Measurements from ENCODE around the gene TRIM3. TPM values are rescaled to one million over a fixed set of nuclear protein-coding genes. Genes with fewer than 3 reads are reported as not detected.

Gene TRIM3
- total RNA-seq, 1 experiment from 2014 or later = 20.3 TPM

DNA sequence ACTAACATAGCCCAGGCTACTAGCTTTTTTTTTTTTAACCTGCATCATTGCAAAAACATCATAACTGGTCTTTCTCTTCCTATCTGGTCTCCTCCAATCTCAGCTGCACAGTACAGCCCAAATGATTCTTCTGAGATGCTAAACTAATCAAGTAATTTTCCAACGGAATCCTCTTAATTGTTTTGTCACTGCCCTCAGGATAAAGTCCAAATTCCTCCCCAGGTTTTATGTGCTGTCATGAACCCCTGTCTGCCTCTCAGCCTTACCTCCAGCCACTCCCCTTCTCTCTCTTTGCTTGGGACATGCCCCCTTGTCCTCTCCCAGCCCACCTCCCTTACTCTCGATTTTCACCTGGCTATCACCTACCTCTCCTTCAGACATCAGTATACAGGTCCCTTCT lies 67.4 kb downstream of the TRIM3 start:
- Histone ChIP-seq H3K27ac (ENCODE audit: low read length) (no peak overlapping the region), H3K9ac (ENCODE audit: low read length) (no peak overlapping the region), H3K27me3 (ENCODE audit: low read length) (no peaks in the 10 kb centered on the region), H3F3A (ENCODE audit: low read length, unreplicated experiment) (no peaks in the 10 kb centered on the region), H3K4me1 (ENCODE audit: insufficient read depth, low read length) (no peaks in the 10 kb centered on the region), H3K79me2 (ENCODE audit: low read length) (no peaks in the 10 kb centered on the region), H3K4me2 (ENCODE audit: low read length) (no peak overlapping the region), H3K4me3 (ENCODE audit: low read length) (no peak overlapping the region), H3K36me3 (ENCODE audit: low read depth, low read length) (no peaks in the 10 kb centered on the region), H3K9me3 (ENCODE audit: low read length) (no peaks in the 10 kb centered on the region), H4K20me1 (ENCODE audit: low read length) (no peaks in the 10 kb centered on the region), H3K9me2 (replicated peaks; ENCODE audit: low read length) (no peaks in the 10 kb centered on the region), H2AFZ (ENCODE audit: low read length) (no peak overlapping the region)
- TF ChIP-seq EZH2 (IDR thresholded peaks at IDR 0.05; ENCODE audit: low read length, unreplicated experiment) = no peak
- no peak for TF ChIP-seq EZH2phosphoT487 (IDR thresholded peaks at IDR 0.05; ENCODE audit: borderline replicate concordance, low read length)
- TF ChIP-seq, protein P1, sequence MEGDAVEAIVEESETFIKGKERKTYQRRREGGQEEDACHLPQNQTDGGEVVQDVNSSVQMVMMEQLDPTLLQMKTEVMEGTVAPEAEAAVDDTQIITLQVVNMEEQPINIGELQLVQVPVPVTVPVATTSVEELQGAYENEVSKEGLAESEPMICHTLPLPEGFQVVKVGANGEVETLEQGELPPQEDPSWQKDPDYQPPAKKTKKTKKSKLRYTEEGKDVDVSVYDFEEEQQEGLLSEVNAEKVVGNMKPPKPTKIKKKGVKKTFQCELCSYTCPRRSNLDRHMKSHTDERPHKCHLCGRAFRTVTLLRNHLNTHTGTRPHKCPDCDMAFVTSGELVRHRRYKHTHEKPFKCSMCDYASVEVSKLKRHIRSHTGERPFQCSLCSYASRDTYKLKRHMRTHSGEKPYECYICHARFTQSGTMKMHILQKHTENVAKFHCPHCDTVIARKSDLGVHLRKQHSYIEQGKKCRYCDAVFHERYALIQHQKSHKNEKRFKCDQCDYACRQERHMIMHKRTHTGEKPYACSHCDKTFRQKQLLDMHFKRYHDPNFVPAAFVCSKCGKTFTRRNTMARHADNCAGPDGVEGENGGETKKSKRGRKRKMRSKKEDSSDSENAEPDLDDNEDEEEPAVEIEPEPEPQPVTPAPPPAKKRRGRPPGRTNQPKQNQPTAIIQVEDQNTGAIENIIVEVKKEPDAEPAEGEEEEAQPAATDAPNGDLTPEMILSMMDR (conservative IDR thresholded peaks at IDR 0.05; ENCODE audit: low read depth, low read length) = no peak
- ATAC-seq = no peak
- ChIA-PET POLR2A (ENCODE audit: unreplicated experiment) (no interaction called here), CTCF (no interaction called here)
- BruUV-seq (replicated peaks) = no TSS peak
- intact Hi-C loops (cut with micrococcal nuclease) = no loop called here
- DNase-seq = no peak

DNA sequence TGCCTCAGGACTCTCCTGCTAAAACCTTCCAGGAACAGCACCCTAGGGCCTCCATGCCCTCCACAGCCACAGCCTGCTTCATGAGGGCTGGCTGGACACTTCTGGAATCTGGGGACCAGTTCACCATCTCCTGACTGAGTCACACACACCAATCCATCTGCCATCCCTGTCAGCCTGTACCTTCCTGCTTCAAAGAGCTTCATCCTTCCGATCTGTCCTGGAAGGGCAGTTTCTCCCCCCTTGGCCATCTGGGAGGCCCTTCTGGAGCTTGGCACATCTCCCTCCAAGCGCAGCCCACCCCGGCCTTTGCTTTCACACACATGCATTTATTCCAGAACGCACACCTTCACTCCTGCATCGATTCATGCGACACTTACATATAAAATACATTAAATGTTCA lies 67.9 kb downstream of the TRIM3 start:
- DNase-seq (no peak), ATAC-seq (no peak)
- H3K4me2 ChIP-seq (ENCODE audit: low read length) = no peak overlapping the region
- H3K9ac ChIP-seq (ENCODE audit: low read length) = no peak overlapping the region
- H3K79me2 ChIP-seq (ENCODE audit: low read length) = no peaks in the 10 kb centered on the region
- H2AFZ ChIP-seq (ENCODE audit: low read length) = no peak overlapping the region
- H3K27ac ChIP-seq (ENCODE audit: low read length) = no peak overlapping the region
- no TSS peak for BruUV-seq (replicated peaks)
- no peak for TF ChIP-seq EZH2phosphoT487 (IDR thresholded peaks at IDR 0.05; ENCODE audit: borderline replicate concordance, low read length)
- TF ChIP-seq, protein P1 (conservative IDR thresholded peaks at IDR 0.05; ENCODE audit: low read depth, low read length) = no peak
- TF ChIP-seq EZH2 (IDR thresholded peaks at IDR 0.05; ENCODE audit: low read length, unreplicated experiment) = no peak
- H3K9me3 ChIP-seq (ENCODE audit: low read length) = no peaks in the 10 kb centered on the region
- H3K36me3 ChIP-seq (ENCODE audit: low read depth, low read length) = no peaks in the 10 kb centered on the region
- ChIA-PET CTCF (no interaction called here), POLR2A (ENCODE audit: unreplicated experiment) (no interaction called here)
- H3K4me1 ChIP-seq (ENCODE audit: insufficient read depth, low read length) = no peaks in the 10 kb centered on the region
- H3K27me3 ChIP-seq (ENCODE audit: low read length) = no peaks in the 10 kb centered on the region
- no peaks in the 10 kb centered on the region for H3F3A ChIP-seq (ENCODE audit: low read length, unreplicated experiment)
- intact Hi-C loops (cut with micrococcal nuclease) = no loop called here
- no peak overlapping the region for H3K4me3 ChIP-seq (ENCODE audit: low read length)
- H4K20me1 ChIP-seq (ENCODE audit: low read length) = no peaks in the 10 kb centered on the region
- H3K9me2 ChIP-seq (replicated peaks; ENCODE audit: low read length) = no peaks in the 10 kb centered on the region

DNA sequence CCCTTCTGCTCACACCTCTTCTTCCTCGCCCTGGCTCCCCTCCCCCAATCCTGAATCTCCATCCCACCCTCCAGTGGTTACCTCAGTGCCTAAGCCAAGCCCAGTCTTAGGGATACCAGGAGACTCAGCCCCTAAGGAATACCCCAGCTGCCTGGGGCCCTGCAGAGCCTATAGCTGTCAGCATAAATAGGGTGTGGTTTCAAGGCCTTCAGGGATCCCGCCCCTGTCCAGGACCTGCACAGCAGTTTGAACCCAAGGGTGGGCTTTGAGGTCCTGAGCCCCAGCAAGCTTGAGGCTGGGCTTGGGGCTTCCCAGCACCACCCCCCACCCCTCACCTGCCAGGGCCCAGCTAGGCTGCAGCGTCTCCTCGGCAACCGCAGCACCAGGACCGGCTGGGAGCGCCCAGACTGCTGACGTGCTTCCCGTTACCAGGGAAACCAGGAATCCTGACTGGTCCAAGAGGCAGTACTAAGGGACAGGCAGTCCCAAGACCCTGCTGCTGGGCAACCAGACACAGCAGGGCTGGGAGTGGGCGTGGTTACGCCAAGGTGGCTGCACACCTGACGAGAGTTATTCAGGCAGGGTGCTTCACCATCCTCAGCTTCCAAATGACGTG lies 68.6 kb downstream of the TRIM3 start:
- H3K36me3 ChIP-seq (ENCODE audit: low read depth, low read length) = no peaks in the 10 kb centered on the region
- DNase-seq = no peak
- TF ChIP-seq EZH2 (IDR thresholded peaks at IDR 0.05; ENCODE audit: low read length, unreplicated experiment) = no peak
- no peak for TF ChIP-seq EZH2phosphoT487 (IDR thresholded peaks at IDR 0.05; ENCODE audit: borderline replicate concordance, low read length)
- TF ChIP-seq, protein P1 (conservative IDR thresholded peaks at IDR 0.05; ENCODE audit: low read depth, low read length) = no peak
- no peak overlapping the region for H3K27ac ChIP-seq (ENCODE audit: low read length)
- intact Hi-C loops (cut with micrococcal nuclease) = no loop called here
- BruUV-seq (replicated peaks) = no TSS peak
- H3F3A ChIP-seq (ENCODE audit: low read length, unreplicated experiment) = no peaks in the 10 kb centered on the region
- H3K9ac ChIP-seq (ENCODE audit: low read length) = no peak overlapping the region
- H2AFZ ChIP-seq (ENCODE audit: low read length) = no peak overlapping the region
- POLR2A ChIA-PET (ENCODE audit: unreplicated experiment) = no interaction called here
- no peaks in the 10 kb centered on the region for H3K79me2 ChIP-seq (ENCODE audit: low read length)
- no peaks in the 10 kb centered on the region for H3K9me3 ChIP-seq (ENCODE audit: low read length)
- H3K4me1 ChIP-seq (ENCODE audit: insufficient read depth, low read length) = no peaks in the 10 kb centered on the region
- no peak overlapping the region for H3K4me2 ChIP-seq (ENCODE audit: low read length)
- H3K27me3 ChIP-seq (ENCODE audit: low read length) = no peaks in the 10 kb centered on the region
- CTCF ChIA-PET = no interaction called here
- no peak overlapping the region for H3K4me3 ChIP-seq (ENCODE audit: low read length)
- H4K20me1 ChIP-seq (ENCODE audit: low read length) = no peaks in the 10 kb centered on the region
- no peaks in the 10 kb centered on the region for H3K9me2 ChIP-seq (replicated peaks; ENCODE audit: low read length)
- no peak for ATAC-seq

Data from PC-3 (cell line).